ENCODE results near the gene IL13.

The IL13 gene

GRCh38 chr5:132673488-132673887 is 15.5 kb downstream of the IL13 start:
- DNase-seq, result no peak

GRCh38 chr5:132673939-132674630 is 16.1 kb downstream of the IL13 start, which contains the start of gene IL4:
Gene IL4 (plus strand): TSS chr5:132673989. CDS start chr5:132674051, 62 bp downstream.
- DNase-seq, result no peak

GRCh38 chr5:132674671-132675506 is 16.9 kb downstream of the IL13 start:
- DNase-seq, result no peak

GRCh38 chr5:132675936-132676689 is 18.1 kb downstream of the IL13 start:
- DNase-seq, result no peak

DNA sequence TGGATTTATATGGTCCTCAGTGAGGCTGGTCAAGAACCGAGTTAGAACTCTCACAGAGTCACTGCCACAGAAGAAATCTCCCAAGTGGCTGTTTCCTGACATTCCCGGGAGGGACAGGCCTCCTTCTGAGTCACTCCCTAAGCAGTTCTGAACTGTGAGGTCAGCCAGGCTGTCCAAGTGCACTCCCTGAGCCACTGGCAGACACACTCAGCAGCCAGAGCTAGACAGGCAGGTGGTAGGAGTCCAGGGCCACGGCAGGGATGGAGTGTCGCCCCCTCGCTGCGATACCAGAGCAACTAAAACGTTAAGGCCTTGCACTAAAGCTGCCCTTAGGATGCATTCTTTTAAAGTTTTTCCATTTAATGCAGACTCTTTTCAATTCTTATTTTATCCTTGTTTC is 19.2 kb downstream of the IL13 start:
- no peak for DNase-seq

DNA sequence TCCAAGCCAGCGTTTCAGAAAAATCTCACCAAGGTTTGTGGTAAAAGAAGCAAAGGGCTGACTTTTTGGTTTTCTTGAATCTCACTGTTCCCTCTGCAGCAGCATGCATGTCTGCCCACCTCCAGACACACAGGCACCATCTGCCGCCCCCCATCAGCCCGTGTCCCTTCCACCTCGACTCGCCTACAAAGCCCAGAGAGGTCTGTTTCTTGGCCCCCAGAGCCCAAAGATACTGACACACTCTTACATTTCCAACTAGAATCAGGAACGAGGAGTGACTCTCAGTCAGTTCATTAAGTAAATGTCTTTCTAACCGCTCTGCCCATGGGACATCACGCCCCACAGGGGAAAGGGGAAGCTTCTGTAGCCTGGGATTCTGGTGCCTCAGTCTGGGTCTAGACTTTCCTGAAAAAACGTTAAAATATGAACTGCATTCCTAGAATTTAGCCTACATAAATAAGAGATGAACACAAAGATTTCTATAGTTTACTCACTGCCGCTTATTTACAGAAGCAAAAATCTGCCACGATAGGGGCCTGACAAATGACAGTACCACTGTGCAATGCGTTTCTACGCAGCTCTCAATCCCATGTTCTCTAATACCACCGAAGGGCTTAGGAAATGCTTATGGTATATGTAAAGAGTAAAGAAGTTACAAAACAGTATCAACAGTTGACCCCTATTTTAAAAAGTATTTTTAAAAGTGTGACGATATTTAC is 19.9 kb downstream of the IL13 start:
- no peak for DNase-seq

- DNase-seq, result no peak
These were observed 20.8 kb downstream of the IL13 start for GRCh38 chr5:132678735-132679134.

GRCh38 chr5:132679166-132679565 is 21.2 kb downstream of the IL13 start:
- no peak for DNase-seq

GRCh38 chr5:132679717-132680380 is 21.9 kb downstream of the IL13 start:
- DNase-seq, result no peak

- no peak for DNase-seq
These were observed 23.0 kb downstream of the IL13 start for GRCh38 chr5:132680780-132681475.

DNA sequence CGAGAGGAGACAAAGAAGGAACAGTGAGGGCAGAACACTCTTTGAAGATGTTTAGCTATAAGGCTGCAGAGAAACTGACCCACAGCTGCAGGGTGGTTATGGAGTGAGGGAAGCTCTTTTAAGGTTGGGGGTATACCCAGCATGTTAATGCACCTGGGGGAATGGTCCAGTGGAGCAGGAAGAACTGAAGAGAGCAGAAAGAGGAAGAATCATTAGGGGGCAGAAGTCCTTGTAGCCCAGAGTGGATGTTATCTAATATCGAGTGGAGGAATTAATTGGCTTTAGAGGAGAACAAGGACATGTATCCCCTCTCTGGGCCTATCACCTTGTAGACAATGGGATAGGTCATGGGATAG is 23.5 kb downstream of the IL13 start:
- no peak for DNase-seq

DNA sequence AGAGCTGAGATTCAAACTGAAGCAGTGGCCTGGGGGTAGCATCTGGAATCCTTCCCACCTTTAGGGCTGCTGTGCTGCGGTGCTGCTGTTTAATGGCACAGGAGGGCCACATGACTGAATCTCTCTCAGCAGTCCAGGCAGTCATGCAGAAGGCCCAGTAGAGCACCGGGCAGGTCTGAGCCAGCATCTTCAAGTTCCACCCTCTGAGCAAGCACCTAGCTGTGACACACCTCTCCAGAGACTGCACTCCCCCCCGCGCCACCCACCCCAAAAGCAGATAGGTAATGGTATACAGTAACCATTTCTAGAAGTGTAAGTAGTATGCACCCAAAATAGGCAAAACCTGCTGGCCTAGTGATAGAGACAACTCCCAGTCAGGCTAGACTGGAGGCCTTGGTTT is 24.0 kb downstream of the IL13 start:
- no peak for DNase-seq

GRCh38 chr5:132684491-132684890 is 26.5 kb downstream of the IL13 start:
- DNase-seq, result no peak

DNA sequence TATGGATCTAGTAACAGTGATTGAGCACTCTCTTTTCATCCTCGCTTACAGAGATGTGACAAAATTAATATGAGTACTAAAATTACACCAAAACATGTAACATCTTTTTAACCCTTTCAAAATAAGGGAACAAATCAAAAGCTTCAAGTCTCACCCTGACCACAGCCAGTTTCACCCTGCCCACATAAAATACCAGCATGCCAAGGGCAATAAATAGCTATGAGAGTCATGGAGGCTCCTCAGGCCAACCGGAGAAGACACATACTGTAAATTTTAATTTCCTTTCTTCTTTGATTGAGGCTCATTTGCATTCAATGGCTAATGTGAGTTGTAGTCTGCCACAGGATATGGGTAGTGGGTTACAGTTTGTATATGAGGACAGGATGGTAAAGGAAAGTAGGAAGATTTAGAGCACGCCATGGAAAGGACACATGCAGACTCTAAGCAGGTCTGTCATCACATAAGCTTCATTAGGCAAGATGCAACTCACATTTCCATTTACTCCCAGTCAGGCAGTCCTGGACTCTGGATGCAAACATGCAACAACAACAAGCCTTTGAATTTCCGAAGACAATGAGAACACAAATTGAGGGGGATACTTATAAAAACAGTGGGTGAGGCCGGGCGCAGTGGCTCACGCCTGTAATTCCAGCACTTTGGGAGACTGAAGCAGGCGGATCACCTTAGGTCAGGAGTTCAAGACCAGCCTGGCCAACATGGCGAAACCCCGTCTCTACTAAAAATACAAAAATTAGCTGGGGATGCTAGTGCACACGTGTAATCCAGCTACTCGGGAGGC is 27.1 kb downstream of the IL13 start:
- no peak for DNase-seq

- DNase-seq, result no peak
These were observed 28.2 kb downstream of the IL13 start for GRCh38 chr5:132686193-132686592.

- no peak for DNase-seq
These were observed 30.0 kb downstream of the IL13 start for GRCh38 chr5:132687995-132688394.

- no peak for DNase-seq
These were observed 30.8 kb downstream of the IL13 start for GRCh38 chr5:132688536-132689339.

GRCh38 chr5:132689513-132689912 is 31.5 kb downstream of the IL13 start:
- DNase-seq, result no peak

DNA sequence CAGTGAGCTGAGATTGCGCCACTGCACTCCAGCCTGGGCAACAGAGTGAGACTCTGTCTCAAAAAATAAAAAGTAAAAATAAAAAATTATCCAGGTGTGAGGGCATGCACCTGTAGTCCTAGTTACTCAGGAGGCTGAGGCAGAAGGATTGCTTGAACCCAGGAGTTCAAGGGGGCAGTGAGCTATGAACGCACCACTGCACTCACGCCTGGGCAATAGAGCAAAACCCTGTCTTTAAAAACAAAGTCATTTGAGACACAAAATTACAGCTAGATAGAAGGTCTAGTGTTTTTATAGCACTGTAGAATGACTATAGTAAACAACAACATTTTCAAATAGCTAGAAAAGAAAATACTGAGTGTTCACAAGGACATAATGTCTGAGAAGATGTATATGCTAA is 32.2 kb downstream of the IL13 start:
- no peak for DNase-seq

Measured in Kasumi-1 (cell line).